Measurements from ENCODE around the gene HOOK2. TPM values are rescaled to one million over a fixed set of nuclear protein-coding genes. Genes with fewer than 3 reads are reported as not detected.

HOOK2 gene
- polyA plus RNA-seq, 2 donors = 47.9 to 103 TPM

DNA sequence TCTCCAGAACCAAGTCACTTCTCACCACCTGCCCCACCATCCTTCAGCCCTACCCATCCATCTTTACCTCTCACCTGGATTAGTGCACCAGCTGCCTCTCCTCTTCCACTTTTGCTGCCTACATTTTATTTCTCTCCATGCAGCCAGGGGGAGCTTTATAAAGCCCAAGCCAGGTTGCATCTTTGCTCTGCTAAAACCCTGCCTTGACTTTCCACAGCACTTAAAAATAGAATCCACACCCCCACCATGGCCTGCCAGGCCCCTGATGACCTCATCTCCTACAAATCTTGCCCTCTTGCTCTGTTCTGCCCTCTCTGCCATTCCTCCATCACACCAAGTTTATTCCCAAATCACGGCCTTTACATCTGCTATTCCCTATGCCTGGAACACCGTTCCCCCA is 1.8 kb downstream of the HOOK2 start:
- H3K9me3 ChIP-seq (ENCODE audit: control insufficient read depth in 2 of 2, insufficient read depth in 1 of 2, low read depth in 1 of 2, low read length in 1 of 2) = no peaks in the 10 kb centered on the region
- H3K27me3 ChIP-seq (ENCODE audit: control insufficient read depth in 1 of 2, insufficient read depth in 2 of 2, low read length in 2 of 2) = no peaks in the 10 kb centered on the region
- WGBS, 2 donors = 84 to 90% methylated on average over 2 of the region's 2 CpGs
- no peak overlapping the region for H3K4me3 ChIP-seq (ENCODE audit: low read depth in 1 of 2, low read length in 2 of 2)
- H3K27ac ChIP-seq (ENCODE audit: low read depth in 2 of 2, low read length in 1 of 2) = no peak overlapping the region
- peaks cover 5 to 26% of the 10 kb centered on the region in 2 donors for H3K36me3 ChIP-seq (ENCODE audit: control insufficient read depth in 2 of 2, insufficient read depth in 2 of 2, low read length in 1 of 2)
- peaks cover 0 to 10% of the 10 kb centered on the region in 2 donors for H3K4me1 ChIP-seq (ENCODE audit: control insufficient read depth in 2 of 2, insufficient read depth in 2 of 2, low read length in 1 of 2)

DNA sequence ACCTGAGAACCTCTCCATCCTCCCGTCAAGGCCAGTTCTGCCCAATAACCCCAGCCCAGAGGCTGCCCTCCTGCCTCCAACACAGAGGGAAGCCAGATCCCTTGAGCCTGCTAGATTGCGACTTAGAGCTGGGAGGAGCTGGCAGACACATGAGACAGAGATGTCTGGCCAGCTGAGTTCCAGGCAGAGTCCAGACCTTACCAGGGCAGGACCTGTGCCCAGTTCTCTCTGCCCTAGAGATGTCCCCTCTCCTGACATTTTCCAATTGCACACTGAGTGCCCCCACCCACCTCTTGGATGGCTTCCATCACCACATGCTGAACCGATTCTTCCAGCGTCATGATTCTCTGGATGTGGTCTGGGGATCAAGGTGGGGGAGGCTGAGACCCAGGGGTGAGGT is 3.0 kb downstream of the HOOK2 start:
- 77 to 82% methylated on average over 4 of the region's 4 CpGs for WGBS, 2 donors
- no peaks in the 10 kb centered on the region for H3K9me3 ChIP-seq (ENCODE audit: control insufficient read depth in 2 of 2, insufficient read depth in 1 of 2, low read depth in 1 of 2, low read length in 1 of 2)
- H3K36me3 ChIP-seq (ENCODE audit: control insufficient read depth in 2 of 2, insufficient read depth in 2 of 2, low read length in 1 of 2) = peaks cover 5 to 30% of the 10 kb centered on the region in 2 donors
- peaks cover 0 to 10% of the 10 kb centered on the region in 2 donors for H3K4me1 ChIP-seq (ENCODE audit: control insufficient read depth in 2 of 2, insufficient read depth in 2 of 2, low read length in 1 of 2)
- no peaks in the 10 kb centered on the region for H3K27me3 ChIP-seq (ENCODE audit: control insufficient read depth in 1 of 2, insufficient read depth in 2 of 2, low read length in 2 of 2)
- no peak overlapping the region for H3K27ac ChIP-seq (ENCODE audit: low read depth in 2 of 2, low read length in 1 of 2)
- no peak overlapping the region for H3K4me3 ChIP-seq (ENCODE audit: low read depth in 1 of 2, low read length in 2 of 2)

DNA sequence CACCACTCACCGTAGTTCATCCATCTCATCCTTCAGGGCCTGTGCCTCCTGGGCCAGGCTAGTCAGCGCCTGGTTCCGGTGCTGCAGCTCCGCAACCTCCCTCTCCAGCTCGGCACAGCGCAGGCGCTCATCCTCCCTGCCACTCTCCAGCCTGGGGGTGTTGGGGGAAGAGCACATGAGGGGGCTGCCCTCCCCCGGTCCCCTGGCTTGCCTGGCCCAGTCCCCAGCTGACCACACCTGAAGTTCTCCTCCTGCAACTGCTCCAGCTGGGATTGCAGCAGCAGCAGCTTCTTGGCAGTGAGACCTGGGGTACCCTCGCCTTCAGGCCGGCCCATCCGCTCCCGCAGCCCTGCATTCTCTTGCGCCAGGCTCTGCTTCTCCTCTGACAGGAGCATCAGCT is 4.4 kb downstream of the HOOK2 start:
- Histone ChIP-seq H3K9me3 (ENCODE audit: control insufficient read depth in 2 of 2, insufficient read depth in 1 of 2, low read depth in 1 of 2, low read length in 1 of 2) (no peaks in the 10 kb centered on the region), H3K4me1 (ENCODE audit: control insufficient read depth in 2 of 2, insufficient read depth in 2 of 2, low read length in 1 of 2) (peaks cover 0 to 10% of the 10 kb centered on the region in 2 donors), H3K36me3 (ENCODE audit: control insufficient read depth in 2 of 2, insufficient read depth in 2 of 2, low read length in 1 of 2) (peaks cover 5 to 30% of the 10 kb centered on the region in 2 donors), H3K27me3 (ENCODE audit: control insufficient read depth in 1 of 2, insufficient read depth in 2 of 2, low read length in 2 of 2) (no peaks in the 10 kb centered on the region), H3K4me3 (ENCODE audit: low read depth in 1 of 2, low read length in 2 of 2) (no peak overlapping the region), H3K27ac (ENCODE audit: low read depth in 2 of 2, low read length in 1 of 2) (no peak overlapping the region)
- 95 to 97% methylated on average over 13 of the region's 13 CpGs for WGBS, 2 donors

DNA sequence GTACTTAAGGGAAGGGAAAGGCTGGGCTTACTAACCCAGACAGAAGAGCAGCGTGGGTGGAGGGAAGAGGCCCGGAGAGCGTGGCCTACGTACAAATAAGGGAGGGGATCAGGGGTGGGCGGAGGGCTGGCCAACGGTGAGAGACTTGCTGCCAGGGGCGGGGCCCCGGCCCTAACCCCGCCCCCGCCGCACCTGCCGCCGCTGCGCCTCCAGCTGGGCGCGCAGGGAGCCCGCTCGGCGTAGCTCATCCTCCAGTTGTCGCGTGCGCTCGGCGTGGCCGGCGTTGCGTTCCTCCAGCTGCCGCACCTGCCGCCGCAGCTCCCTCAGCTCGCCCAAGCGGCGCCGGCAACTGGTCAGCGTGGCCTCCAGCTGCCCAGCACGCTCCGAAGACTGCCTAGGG is 5.7 kb downstream of the HOOK2 start:
- peaks cover 5 to 34% of the 10 kb centered on the region in 2 donors for H3K36me3 ChIP-seq (ENCODE audit: control insufficient read depth in 2 of 2, insufficient read depth in 2 of 2, low read length in 1 of 2)
- 51 to 69% methylated on average over 33 to 37 of the region's 37 CpGs for WGBS, 2 donors
- no peaks in the 10 kb centered on the region for H3K9me3 ChIP-seq (ENCODE audit: control insufficient read depth in 2 of 2, insufficient read depth in 1 of 2, low read depth in 1 of 2, low read length in 1 of 2)
- no peaks in the 10 kb centered on the region for H3K27me3 ChIP-seq (ENCODE audit: control insufficient read depth in 1 of 2, insufficient read depth in 2 of 2, low read length in 2 of 2)
- H3K4me3 ChIP-seq (ENCODE audit: low read depth in 1 of 2, low read length in 2 of 2) = no peak overlapping the region
- peaks cover 0 to 5% of the 10 kb centered on the region in 2 donors for H3K4me1 ChIP-seq (ENCODE audit: control insufficient read depth in 2 of 2, insufficient read depth in 2 of 2, low read length in 1 of 2)
- H3K27ac ChIP-seq (ENCODE audit: low read depth in 2 of 2, low read length in 1 of 2) = no peak overlapping the region

DNA sequence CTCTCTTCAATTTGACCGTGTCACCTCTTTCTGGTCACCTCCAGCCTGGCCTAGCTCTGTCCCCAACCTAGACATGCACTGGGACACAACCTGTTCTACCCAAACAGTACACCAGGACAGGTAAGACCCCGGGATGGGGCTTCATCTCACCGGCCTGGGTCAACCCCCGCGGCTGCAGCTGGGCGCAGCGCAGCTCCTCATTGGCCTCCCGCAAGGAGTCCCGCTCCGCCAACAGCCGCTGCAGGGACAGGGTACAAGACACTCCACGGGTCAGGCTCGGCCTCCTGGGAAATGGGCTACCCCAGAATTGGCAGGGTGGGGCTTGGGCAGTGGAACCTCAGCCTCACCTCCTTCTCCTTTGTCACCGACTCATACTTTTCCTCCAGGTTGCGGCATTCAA is 7.7 kb downstream of the HOOK2 start:
- peaks cover 14 to 43% of the 10 kb centered on the region in 2 donors for H3K36me3 ChIP-seq (ENCODE audit: control insufficient read depth in 2 of 2, insufficient read depth in 2 of 2, low read length in 1 of 2)
- H3K9me3 ChIP-seq (ENCODE audit: control insufficient read depth in 2 of 2, insufficient read depth in 1 of 2, low read depth in 1 of 2, low read length in 1 of 2) = no peaks in the 10 kb centered on the region
- no peak overlapping the region for H3K4me3 ChIP-seq (ENCODE audit: low read depth in 1 of 2, low read length in 2 of 2)
- no peak overlapping the region for H3K27ac ChIP-seq (ENCODE audit: low read depth in 2 of 2, low read length in 1 of 2)
- no peaks in the 10 kb centered on the region for H3K27me3 ChIP-seq (ENCODE audit: control insufficient read depth in 1 of 2, insufficient read depth in 2 of 2, low read length in 2 of 2)
- WGBS, 2 donors = 96% methylated on average over 15 of the region's 15 CpGs
- H3K4me1 ChIP-seq (ENCODE audit: control insufficient read depth in 2 of 2, insufficient read depth in 2 of 2, low read length in 1 of 2) = no peaks in the 10 kb centered on the region

DNA sequence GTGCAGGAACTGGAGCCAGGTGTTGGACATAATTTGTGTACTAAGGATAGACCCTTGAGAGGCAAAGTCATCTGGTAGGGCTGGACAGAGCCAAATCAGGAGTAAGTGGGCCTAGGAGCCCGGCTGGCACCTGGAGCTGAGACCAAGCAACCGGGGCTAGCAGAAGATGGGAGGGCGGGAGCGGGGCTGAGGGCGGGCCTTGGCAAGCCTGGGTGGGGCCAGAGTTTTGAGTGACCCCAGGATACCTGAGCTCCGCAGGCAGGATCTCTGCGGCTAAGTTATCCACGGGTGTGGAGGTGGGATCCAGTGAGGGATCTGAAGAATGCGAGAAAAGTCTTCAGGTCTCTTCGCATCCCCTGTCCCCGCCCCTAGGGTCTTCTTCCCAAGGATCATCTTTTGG is 8.2 kb downstream of the HOOK2 start:
- peaks cover 14 to 44% of the 10 kb centered on the region in 2 donors for H3K36me3 ChIP-seq (ENCODE audit: control insufficient read depth in 2 of 2, insufficient read depth in 2 of 2, low read length in 1 of 2)
- no peaks in the 10 kb centered on the region for H3K4me1 ChIP-seq (ENCODE audit: control insufficient read depth in 2 of 2, insufficient read depth in 2 of 2, low read length in 1 of 2)
- WGBS, 2 donors = 89 to 91% methylated on average over 11 of the region's 11 CpGs
- H3K27ac ChIP-seq (ENCODE audit: low read depth in 2 of 2, low read length in 1 of 2) = no peak overlapping the region
- no peaks in the 10 kb centered on the region for H3K27me3 ChIP-seq (ENCODE audit: control insufficient read depth in 1 of 2, insufficient read depth in 2 of 2, low read length in 2 of 2)
- H3K9me3 ChIP-seq (ENCODE audit: control insufficient read depth in 2 of 2, insufficient read depth in 1 of 2, low read depth in 1 of 2, low read length in 1 of 2) = no peaks in the 10 kb centered on the region
- H3K4me3 ChIP-seq (ENCODE audit: low read depth in 1 of 2, low read length in 2 of 2) = no peak overlapping the region

DNA sequence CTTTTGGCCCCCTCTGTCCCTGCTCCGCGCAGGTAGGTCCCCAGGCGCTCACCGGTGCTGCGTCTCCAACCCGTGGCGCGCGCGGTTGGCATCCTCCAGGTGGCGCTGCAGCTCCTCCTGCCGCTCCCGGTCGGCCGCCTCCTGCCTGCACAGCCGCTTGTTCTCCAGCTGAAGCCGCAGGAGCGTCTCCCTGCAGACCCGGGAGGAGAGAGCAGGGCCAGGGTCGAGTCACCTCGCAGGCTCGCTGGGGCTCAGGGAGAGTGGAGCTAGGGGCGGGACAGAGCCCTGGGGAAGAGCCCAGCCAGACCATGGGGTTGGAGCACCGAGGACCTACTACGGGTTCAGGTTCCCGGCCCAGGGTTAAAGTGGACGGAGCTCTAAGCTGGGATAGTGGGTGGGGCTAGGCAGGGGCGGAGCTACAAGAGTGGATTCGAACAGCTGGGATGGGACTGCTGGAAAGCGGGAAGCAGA is 9.3 kb downstream of the HOOK2 start:
- Histone ChIP-seq H3K27me3 (ENCODE audit: control insufficient read depth in 1 of 2, insufficient read depth in 2 of 2, low read length in 2 of 2) (no peaks in the 10 kb centered on the region), H3K27ac (ENCODE audit: low read depth in 2 of 2, low read length in 1 of 2) (no peak overlapping the region), H3K36me3 (ENCODE audit: control insufficient read depth in 2 of 2, insufficient read depth in 2 of 2, low read length in 1 of 2) (peaks cover 14 to 45% of the 10 kb centered on the region in 2 donors), H3K4me3 (ENCODE audit: low read depth in 1 of 2, low read length in 2 of 2) (peak overlapping the region in 1 of 2 donors; percentile 28), H3K4me1 (ENCODE audit: control insufficient read depth in 2 of 2, insufficient read depth in 2 of 2, low read length in 1 of 2) (no peaks in the 10 kb centered on the region), H3K9me3 (ENCODE audit: control insufficient read depth in 2 of 2, insufficient read depth in 1 of 2, low read depth in 1 of 2, low read length in 1 of 2) (no peaks in the 10 kb centered on the region)
- 39 to 69% methylated on average over 30 of the region's 30 CpGs for WGBS, 2 donors

DNA sequence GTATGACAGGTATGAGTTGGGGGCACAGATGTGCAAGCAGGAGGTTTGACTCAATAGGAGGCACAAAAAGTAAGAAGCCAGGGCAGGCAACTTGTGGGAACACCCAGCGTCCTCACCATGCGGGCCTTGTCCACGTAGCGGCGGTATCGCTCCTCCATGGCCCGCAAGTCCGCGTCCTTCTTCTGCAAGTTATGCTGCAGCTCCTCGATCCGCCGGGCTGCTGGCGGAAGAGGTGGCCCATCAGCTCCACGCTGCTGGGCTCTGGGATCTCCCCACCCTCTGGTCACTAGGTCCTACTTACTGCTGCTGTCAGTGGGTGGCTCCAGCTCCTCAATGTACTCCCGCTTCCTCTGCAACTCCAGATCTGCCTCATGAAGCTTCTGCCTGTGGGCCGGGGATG is 10.7 kb downstream of the HOOK2 start:
- Histone ChIP-seq H3K27me3 (ENCODE audit: control insufficient read depth in 1 of 2, insufficient read depth in 2 of 2, low read length in 2 of 2) (no peaks in the 10 kb centered on the region), H3K4me1 (ENCODE audit: control insufficient read depth in 2 of 2, insufficient read depth in 2 of 2, low read length in 1 of 2) (no peaks in the 10 kb centered on the region), H3K4me3 (ENCODE audit: low read depth in 1 of 2, low read length in 2 of 2) (no peak overlapping the region), H3K9me3 (ENCODE audit: control insufficient read depth in 2 of 2, insufficient read depth in 1 of 2, low read depth in 1 of 2, low read length in 1 of 2) (no peaks in the 10 kb centered on the region), H3K27ac (ENCODE audit: low read depth in 2 of 2, low read length in 1 of 2) (no peak overlapping the region), H3K36me3 (ENCODE audit: control insufficient read depth in 2 of 2, insufficient read depth in 2 of 2, low read length in 1 of 2) (peaks cover 9 to 32% of the 10 kb centered on the region in 2 donors)
- WGBS, 2 donors = 96 to 99% methylated on average over 16 of the region's 16 CpGs

DNA sequence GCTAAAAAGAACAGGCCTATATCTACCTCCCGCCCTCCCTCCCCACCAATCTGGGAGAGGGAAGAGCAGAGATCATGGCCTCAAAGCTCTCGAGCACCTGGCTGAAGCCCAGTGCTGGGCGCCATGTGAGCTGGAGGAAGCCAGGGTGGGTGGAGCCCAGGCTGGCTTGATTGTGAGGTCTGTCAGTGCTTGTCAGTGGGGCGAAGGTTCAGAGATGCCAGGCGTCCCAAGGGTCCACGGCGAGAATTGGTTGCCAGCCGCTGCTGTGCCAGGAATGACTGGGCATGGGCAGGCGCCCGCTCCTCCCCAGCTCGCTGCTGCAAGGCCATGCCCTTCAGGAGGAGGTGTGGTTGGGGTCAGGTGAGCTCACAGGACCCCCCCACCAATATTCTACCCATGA is 12.3 kb downstream of the HOOK2 start:
- H3K4me1 ChIP-seq (ENCODE audit: control insufficient read depth in 2 of 2, insufficient read depth in 2 of 2, low read length in 1 of 2) = no peaks in the 10 kb centered on the region
- no peak overlapping the region for H3K27ac ChIP-seq (ENCODE audit: low read depth in 2 of 2, low read length in 1 of 2)
- H3K9me3 ChIP-seq (ENCODE audit: control insufficient read depth in 2 of 2, insufficient read depth in 1 of 2, low read depth in 1 of 2, low read length in 1 of 2) = no peaks in the 10 kb centered on the region
- peaks cover 9 to 27% of the 10 kb centered on the region in 2 donors for H3K36me3 ChIP-seq (ENCODE audit: control insufficient read depth in 2 of 2, insufficient read depth in 2 of 2, low read length in 1 of 2)
- 87 to 92% methylated on average over 11 of the region's 11 CpGs for WGBS, 2 donors
- H3K27me3 ChIP-seq (ENCODE audit: control insufficient read depth in 1 of 2, insufficient read depth in 2 of 2, low read length in 2 of 2) = no peaks in the 10 kb centered on the region
- H3K4me3 ChIP-seq (ENCODE audit: low read depth in 1 of 2, low read length in 2 of 2) = no peak overlapping the region

DNA sequence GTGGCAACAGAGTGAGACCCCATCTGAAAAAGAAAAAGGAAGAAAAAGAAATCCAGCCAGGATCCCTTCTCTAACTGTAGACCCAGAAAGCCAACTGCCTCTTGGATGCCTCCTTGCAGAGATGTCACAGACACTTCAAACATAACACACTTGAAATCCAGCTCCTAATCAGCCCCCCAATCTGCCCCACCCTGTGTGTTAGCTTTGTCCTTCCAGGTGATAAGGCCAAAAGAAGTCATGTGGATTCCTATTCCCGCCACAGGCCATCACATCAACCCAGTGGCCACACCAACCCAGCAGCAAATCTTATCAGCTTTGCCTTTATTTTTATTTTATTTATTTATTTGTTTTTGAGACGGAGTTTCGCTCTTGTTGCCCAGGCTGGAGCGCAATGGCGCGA is 15.7 kb downstream of the HOOK2 start:
- H3K9me3 ChIP-seq (ENCODE audit: control insufficient read depth in 2 of 2, insufficient read depth in 1 of 2, low read depth in 1 of 2, low read length in 1 of 2) = no peaks in the 10 kb centered on the region
- WGBS, 2 donors = 92 to 93% methylated on average over 6 of the region's 6 CpGs

More for the DNA sequence above, 15.7 kb downstream of the HOOK2 start:
- no peaks in the 10 kb centered on the region for H3K27me3 ChIP-seq (ENCODE audit: control insufficient read depth in 1 of 2, insufficient read depth in 2 of 2, low read length in 2 of 2)
- H3K4me1 ChIP-seq (ENCODE audit: control insufficient read depth in 2 of 2, insufficient read depth in 2 of 2, low read length in 1 of 2) = no peaks in the 10 kb centered on the region
- no peak overlapping the region for H3K27ac ChIP-seq (ENCODE audit: low read depth in 2 of 2, low read length in 1 of 2)
- H3K36me3 ChIP-seq (ENCODE audit: control insufficient read depth in 2 of 2, insufficient read depth in 2 of 2, low read length in 1 of 2) = peaks cover 9 to 18% of the 10 kb centered on the region in 2 donors
- H3K4me3 ChIP-seq (ENCODE audit: low read depth in 1 of 2, low read length in 2 of 2) = no peak overlapping the region
